Neural cell (in vitro differentiated cells): ENCODE results near the gene PCDHGA7. TPM values are rescaled to one million over a fixed set of nuclear protein-coding genes. Genes with fewer than 3 reads are reported as not detected.

Experiments
- H2AFZ ChIP-seq: fragments of 200-600, 300-800 bp; sonication (generic), shearing (Covaris generic); 2 replicates; pipeline ENCODE4 v1.6.0; 2014; ENCODE audit warnings: low read depth, mild to moderate bottlenecking, antibody characterized with exemption, low read length, moderate library complexity
- H3F3A ChIP-seq: fragments of 200-600 bp; shearing (Covaris generic); 2 replicates; pipeline ENCODE4 v1.6.1; 2016; ENCODE audit warnings: mild to moderate bottlenecking, moderate library complexity, mixed read lengths, antibody characterized with exemption, low read length; ENCODE audit not compliant: insufficient read depth, poor library complexity, severe bottlenecking
- H3K27ac ChIP-seq: fragments of 200-600, 300-800 bp; sonication (generic), shearing (Covaris generic); 2 replicates; pipeline ENCODE4 v1.5.1; 2014; ENCODE audit warnings: mild to moderate bottlenecking, low read length, moderate library complexity
- H3K27me3 ChIP-seq: fragments of 300-800, 200-600 bp; sonication (generic), shearing (Covaris generic); 2 replicates; pipeline ENCODE4 v1.6.0; 2014; ENCODE audit warnings: mild to moderate bottlenecking, low read depth, low read length, moderate library complexity; ENCODE audit not compliant: insufficient read depth
- H3K36me3 ChIP-seq: fragments of 300-800, 200-600 bp; sonication (generic), shearing (Covaris generic); 2 replicates; pipeline ENCODE4 v1.5.1; 2014; ENCODE audit warnings: mild to moderate bottlenecking, antibody characterized with exemption, low read length, moderate library complexity; ENCODE audit not compliant: insufficient read depth
- H3K4me2 ChIP-seq: fragments of 300-800, 200-600 bp; sonication (generic), shearing (Covaris generic); 2 replicates; pipeline ENCODE4 v1.6.0; 2014; ENCODE audit warnings: mild to moderate bottlenecking, low read length
- H3K4me3 ChIP-seq: fragments of 300-800, 200-600 bp; sonication (generic), shearing (Covaris generic); 2 replicates; pipeline ENCODE4 v1.5.1; 2014; ENCODE audit warnings: mild to moderate bottlenecking, low read length, moderate library complexity
- H3K79me2 ChIP-seq: fragments of 200-600 bp; shearing (Covaris generic); replicated peaks from 2 replicates; pipeline ENCODE4 v1.6.0; 2014; ENCODE audit warnings: mild to moderate bottlenecking, low read length, moderate library complexity; ENCODE audit not compliant: insufficient read depth
- H3K9ac ChIP-seq: fragments of 300-800, 200-600 bp; sonication (generic), shearing (Covaris generic); 2 replicates; pipeline ENCODE4 v1.6.1; 2016; ENCODE audit warnings: mild to moderate bottlenecking, low read length, mixed read lengths
- H3K9me2 ChIP-seq: fragments of 200-600 bp; shearing (Covaris generic); 2 replicates; pipeline ENCODE4 v1.6.1; 2016; ENCODE audit warnings: mild to moderate bottlenecking, low read length, mixed read lengths; ENCODE audit not compliant: insufficient read depth
- H3K9me3 ChIP-seq: fragments of 200-600, 300-800 bp; sonication (generic), shearing (Covaris generic); 2 replicates; pipeline ENCODE4 v1.6.1; 2016; ENCODE audit warnings: mild to moderate bottlenecking, mixed run types, low read length, moderate library complexity, mixed read lengths
- H4K20me1 ChIP-seq: fragments of 200-600 bp; shearing (Covaris generic); 2 replicates; pipeline ENCODE4 v1.6.1; 2016; ENCODE audit warnings: mild to moderate bottlenecking, mixed run types; ENCODE audit not compliant: insufficient read depth
- EP300 ChIP-seq: fragments of 450-650 bp; conservative IDR thresholded peaks from 2 replicates; pipeline ENCODE4 v1.6.1; 2014; ENCODE audit warnings: antibody characterized with exemption, mild to moderate bottlenecking, moderate library complexity; ENCODE audit not compliant: poor library complexity, severe bottlenecking
- EZH2 ChIP-seq: fragments of 200-600, 300-800 bp; shearing (Covaris generic), sonication (generic); IDR thresholded peaks from 2 replicates; pipeline ENCODE4 v1.6.1; 2014; ENCODE audit warnings: antibody characterized with exemption, low read length, borderline replicate concordance, mild to moderate bottlenecking; ENCODE audit not compliant: insufficient read depth, poor library complexity, severe bottlenecking
- MXI1 ChIP-seq: fragments of 450-650 bp; conservative IDR thresholded peaks from 2 replicates; pipeline ENCODE4 v1.6.1; 2014; ENCODE audit warnings: antibody characterized with exemption, mild to moderate bottlenecking; ENCODE audit not compliant: poor library complexity, severe bottlenecking
- POLR2AphosphoS5 ChIP-seq: IDR thresholded peaks from 2 replicates; pipeline ENCODE4 v1.6.1; 2012
- RAD21 ChIP-seq: fragments of 450-650 bp; conservative IDR thresholded peaks from 2 replicates; pipeline ENCODE4 v1.6.1; 2014; ENCODE audit warnings: antibody characterized with exemption, mild to moderate bottlenecking, moderate library complexity
- SMC3 ChIP-seq: fragments of 450-650 bp; conservative IDR thresholded peaks from 2 replicates; pipeline ENCODE4 v1.6.1; 2014; ENCODE audit warnings: antibody characterized with exemption, mild to moderate bottlenecking, moderate library complexity; ENCODE audit not compliant: poor library complexity
- TAF1 ChIP-seq: IDR thresholded peaks from 2 replicates; pipeline ENCODE4 v1.6.1; 2012; ENCODE audit warnings: low read depth
- polyA plus RNA-seq: library from polyadenylated mRNA; depleted of rRNA; stranded (reverse); fragments of >200 nt; gene quantifications from 2 replicates; pipeline ENCODE4 v1.2.3, GENCODE V29; 2014
- TF ChIP-seq, protein P1 (sequence below): fragments of 450-650 bp; IDR thresholded peaks from 2 replicates; pipeline ENCODE4 v1.5.1; 2014; ENCODE audit warnings: antibody characterized with exemption, mild to moderate bottlenecking, moderate library complexity; ENCODE audit not compliant: poor library complexity, severe bottlenecking
- TF ChIP-seq, protein P2 (sequence below): IDR thresholded peaks from 2 replicates; pipeline ENCODE4 v1.6.1; 2012; ENCODE audit warnings: borderline replicate concordance

PCDHGA7 gene
- polyA plus RNA-seq, 1 donor from 2014 or later: not detected

GRCh38 chr5:141343242-141343952 is 39.1 kb upstream of the PCDHGA7 start, which contains the start of gene PCDHGA3:
Gene PCDHGA3 (plus strand): TSS chr5:141343829. CDS start chr5:141344034, 205 bp downstream.
- Histone ChIP-seq H3K27ac (no peak within 1 kb of the TSS), H3K36me3 (no peaks in the 10 kb centered on the region), H4K20me1 (no peaks in the 10 kb centered on the region), H3K9ac (no peak within 1 kb of the TSS), H3F3A (no peaks in the 10 kb centered on the region), H3K9me3 (peaks cover 10% of the 10 kb centered on the region), H3K27me3 (no peaks in the 10 kb centered on the region), H2AFZ (no peak within 1 kb of the TSS), H3K4me3 (no peak within 1 kb of the TSS), H3K4me2 (no peak within 1 kb of the TSS), H3K79me2 (no peaks in the 10 kb centered on the region), H3K9me2 (no peaks in the 10 kb centered on the region)
- TF ChIP-seq EP300: no peak

DNA sequence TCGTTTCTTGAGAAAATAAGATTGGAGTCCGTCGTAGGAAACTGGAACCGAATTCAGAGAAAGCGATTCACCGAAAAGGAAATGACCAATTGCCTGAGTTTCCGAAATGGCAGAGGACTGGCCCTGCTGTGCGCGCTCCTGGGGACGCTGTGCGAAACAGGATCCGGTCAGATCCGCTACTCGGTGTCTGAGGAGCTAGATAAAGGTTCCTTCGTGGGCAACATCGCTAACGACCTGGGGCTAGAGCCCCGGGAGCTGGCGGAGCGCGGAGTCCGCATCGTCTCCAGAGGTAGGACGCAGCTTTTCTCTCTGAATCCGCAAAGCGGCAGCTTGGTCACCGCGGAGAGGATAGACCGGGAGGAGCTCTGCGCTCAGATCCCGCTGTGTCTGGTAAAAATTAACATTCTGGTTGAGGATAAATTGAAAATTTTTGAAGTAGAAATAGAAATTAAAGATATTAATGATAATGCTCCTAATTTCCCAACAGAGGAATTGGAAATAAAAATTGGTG is 38.5 kb upstream of the PCDHGA7 start:
- no peaks in the 10 kb centered on the region for H3K36me3 ChIP-seq
- no peak overlapping the region for H3K4me2 ChIP-seq
- no peaks in the 10 kb centered on the region for H3K27me3 ChIP-seq
- TF ChIP-seq, protein P1, sequence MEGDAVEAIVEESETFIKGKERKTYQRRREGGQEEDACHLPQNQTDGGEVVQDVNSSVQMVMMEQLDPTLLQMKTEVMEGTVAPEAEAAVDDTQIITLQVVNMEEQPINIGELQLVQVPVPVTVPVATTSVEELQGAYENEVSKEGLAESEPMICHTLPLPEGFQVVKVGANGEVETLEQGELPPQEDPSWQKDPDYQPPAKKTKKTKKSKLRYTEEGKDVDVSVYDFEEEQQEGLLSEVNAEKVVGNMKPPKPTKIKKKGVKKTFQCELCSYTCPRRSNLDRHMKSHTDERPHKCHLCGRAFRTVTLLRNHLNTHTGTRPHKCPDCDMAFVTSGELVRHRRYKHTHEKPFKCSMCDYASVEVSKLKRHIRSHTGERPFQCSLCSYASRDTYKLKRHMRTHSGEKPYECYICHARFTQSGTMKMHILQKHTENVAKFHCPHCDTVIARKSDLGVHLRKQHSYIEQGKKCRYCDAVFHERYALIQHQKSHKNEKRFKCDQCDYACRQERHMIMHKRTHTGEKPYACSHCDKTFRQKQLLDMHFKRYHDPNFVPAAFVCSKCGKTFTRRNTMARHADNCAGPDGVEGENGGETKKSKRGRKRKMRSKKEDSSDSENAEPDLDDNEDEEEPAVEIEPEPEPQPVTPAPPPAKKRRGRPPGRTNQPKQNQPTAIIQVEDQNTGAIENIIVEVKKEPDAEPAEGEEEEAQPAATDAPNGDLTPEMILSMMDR: no peak
- TF ChIP-seq EZH2 (no peak), RAD21 (no peak), MXI1 (no peak), SMC3 (no peak), POLR2AphosphoS5 (no peak), EP300 (no peak), TAF1 (no peak)
- TF ChIP-seq, protein P2, sequence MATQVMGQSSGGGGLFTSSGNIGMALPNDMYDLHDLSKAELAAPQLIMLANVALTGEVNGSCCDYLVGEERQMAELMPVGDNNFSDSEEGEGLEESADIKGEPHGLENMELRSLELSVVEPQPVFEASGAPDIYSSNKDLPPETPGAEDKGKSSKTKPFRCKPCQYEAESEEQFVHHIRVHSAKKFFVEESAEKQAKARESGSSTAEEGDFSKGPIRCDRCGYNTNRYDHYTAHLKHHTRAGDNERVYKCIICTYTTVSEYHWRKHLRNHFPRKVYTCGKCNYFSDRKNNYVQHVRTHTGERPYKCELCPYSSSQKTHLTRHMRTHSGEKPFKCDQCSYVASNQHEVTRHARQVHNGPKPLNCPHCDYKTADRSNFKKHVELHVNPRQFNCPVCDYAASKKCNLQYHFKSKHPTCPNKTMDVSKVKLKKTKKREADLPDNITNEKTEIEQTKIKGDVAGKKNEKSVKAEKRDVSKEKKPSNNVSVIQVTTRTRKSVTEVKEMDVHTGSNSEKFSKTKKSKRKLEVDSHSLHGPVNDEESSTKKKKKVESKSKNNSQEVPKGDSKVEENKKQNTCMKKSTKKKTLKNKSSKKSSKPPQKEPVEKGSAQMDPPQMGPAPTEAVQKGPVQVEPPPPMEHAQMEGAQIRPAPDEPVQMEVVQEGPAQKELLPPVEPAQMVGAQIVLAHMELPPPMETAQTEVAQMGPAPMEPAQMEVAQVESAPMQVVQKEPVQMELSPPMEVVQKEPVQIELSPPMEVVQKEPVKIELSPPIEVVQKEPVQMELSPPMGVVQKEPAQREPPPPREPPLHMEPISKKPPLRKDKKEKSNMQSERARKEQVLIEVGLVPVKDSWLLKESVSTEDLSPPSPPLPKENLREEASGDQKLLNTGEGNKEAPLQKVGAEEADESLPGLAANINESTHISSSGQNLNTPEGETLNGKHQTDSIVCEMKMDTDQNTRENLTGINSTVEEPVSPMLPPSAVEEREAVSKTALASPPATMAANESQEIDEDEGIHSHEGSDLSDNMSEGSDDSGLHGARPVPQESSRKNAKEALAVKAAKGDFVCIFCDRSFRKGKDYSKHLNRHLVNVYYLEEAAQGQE: no peak
- H2AFZ ChIP-seq: no peak overlapping the region
- H3K27ac ChIP-seq: no peak overlapping the region
- no peak overlapping the region for H3K9ac ChIP-seq
- no peaks in the 10 kb centered on the region for H3K9me2 ChIP-seq
- H3F3A ChIP-seq: no peaks in the 10 kb centered on the region
- H3K4me3 ChIP-seq: no peak overlapping the region
- H3K79me2 ChIP-seq: no peaks in the 10 kb centered on the region
- no peaks in the 10 kb centered on the region for H4K20me1 ChIP-seq
- peaks cover 10% of the 10 kb centered on the region for H3K9me3 ChIP-seq
